Bronchial epithelial cell (primary cell): ENCODE data around the gene FHOD3. TPM values are rescaled to one million over a fixed set of nuclear protein-coding genes. Genes with fewer than 3 reads are reported as not detected.

Experiments
- DNase-seq: peaks from one replicate; pipeline ENCODE4 v3.0.0-alpha.2; 2010; ENCODE audit warnings: low read depth
- FAIRE-seq: peaks from 2 replicates; lab custom pipeline; 2011; peaks lifted over from hg19 to GRCh38; lab: Jason Lieb, UNC
- H3K27me3 ChIP-seq: 2 replicates; pipeline ENCODE4 v1.5.1; 2011; ENCODE audit warnings: low read length; ENCODE audit not compliant: control insufficient read depth, insufficient read depth
- H3K36me3 ChIP-seq: 2 replicates; pipeline ENCODE4 v1.5.1; 2011; ENCODE audit warnings: low read length; ENCODE audit not compliant: control insufficient read depth, insufficient read depth
- H3K4me3 ChIP-seq: 2 replicates; pipeline ENCODE4 v1.5.1; 2011; ENCODE audit warnings: mild to moderate bottlenecking, low read depth, low read length, control low read depth
- CTCF ChIP-seq: IDR thresholded peaks from 2 replicates; pipeline ENCODE4 v1.5.1; 2011; ENCODE audit warnings: mild to moderate bottlenecking, moderate library complexity, low read length, control low read depth, inconsistent platforms; ENCODE audit not compliant: insufficient read depth, severe bottlenecking
- total RNA-seq: library from RNA; depleted of rRNA; stranded (reverse); fragments of >200 nt; gene quantifications from 2 replicates; pipeline ENCODE4 v1.2.1, GENCODE V29; 2014

FHOD3 gene
- total RNA-seq, 1 donor from 2014 or later = 15.8 TPM

- DNase-seq (peak; percentile 57), FAIRE-seq (peak; percentile 55)
- Histone ChIP-seq H3K36me3 (no peaks in the 10 kb centered on the region), H3K27me3 (no peaks in the 10 kb centered on the region), H3K4me3 (peak overlapping the region; percentile 69)
- peak; percentile 29 for TF ChIP-seq CTCF
Measured at GRCh38 chr18:36296650-36297416, 680 bp upstream of the FHOD3 start.

GRCh38 chr18:36298126-36298741 lies 721 bp downstream of the FHOD3 start:
- H3K4me3 ChIP-seq = peak overlapping the region; percentile 69
- DNase-seq = no peak
- no peak for TF ChIP-seq CTCF
- H3K27me3 ChIP-seq = no peaks in the 10 kb centered on the region
- H3K36me3 ChIP-seq = no peaks in the 10 kb centered on the region
- no peak for FAIRE-seq

- H3K27me3 ChIP-seq = no peaks in the 10 kb centered on the region
- no peak for TF ChIP-seq CTCF
- no peaks in the 10 kb centered on the region for H3K36me3 ChIP-seq
- H3K4me3 ChIP-seq = peak overlapping the region; percentile 69
- FAIRE-seq (no peak), DNase-seq (no peak)
Measured at GRCh38 chr18:36299015-36299414, 1.5 kb downstream of the FHOD3 start.

- TF ChIP-seq CTCF = no peak
- Histone ChIP-seq H3K36me3 (no peaks in the 10 kb centered on the region), H3K27me3 (no peaks in the 10 kb centered on the region), H3K4me3 (no peak overlapping the region)
- FAIRE-seq (no peak), DNase-seq (no peak)
Measured at GRCh38 chr18:36300211-36300610, 2.7 kb downstream of the FHOD3 start.

GRCh38 chr18:36301884-36302283 lies 4.4 kb downstream of the FHOD3 start:
- Histone ChIP-seq H3K4me3 (no peak overlapping the region), H3K27me3 (no peaks in the 10 kb centered on the region), H3K36me3 (no peaks in the 10 kb centered on the region)
- TF ChIP-seq CTCF = no peak
- FAIRE-seq (peak; percentile 96), DNase-seq (no peak)
